Body of pancreas (tissue), 4 donors: ENCODE results near the gene QRICH2.

Experiments
- POLR2A ChIP-seq, 3 donors: fragments of 450-650 bp; IDR thresholded peaks; one replicate each; pipeline ENCODE4 v1.6.1; 2016; ENCODE audit warnings: antibody characterized with exemption in 3 of 3, mild to moderate bottlenecking in 2 of 3
- TF ChIP-seq, protein P1 (sequence below), 7 experiments: fragments of 450-650 bp in 4 of 7; fragments of 200-600 bp in 3 of 7; sonication (generic) in 3 of 7; IDR thresholded peaks; one replicate each; pipeline ENCODE4 v1.5.1; 2016 to 2019; ENCODE audit warnings: antibody characterized with exemption in 7 of 7

DNA sequence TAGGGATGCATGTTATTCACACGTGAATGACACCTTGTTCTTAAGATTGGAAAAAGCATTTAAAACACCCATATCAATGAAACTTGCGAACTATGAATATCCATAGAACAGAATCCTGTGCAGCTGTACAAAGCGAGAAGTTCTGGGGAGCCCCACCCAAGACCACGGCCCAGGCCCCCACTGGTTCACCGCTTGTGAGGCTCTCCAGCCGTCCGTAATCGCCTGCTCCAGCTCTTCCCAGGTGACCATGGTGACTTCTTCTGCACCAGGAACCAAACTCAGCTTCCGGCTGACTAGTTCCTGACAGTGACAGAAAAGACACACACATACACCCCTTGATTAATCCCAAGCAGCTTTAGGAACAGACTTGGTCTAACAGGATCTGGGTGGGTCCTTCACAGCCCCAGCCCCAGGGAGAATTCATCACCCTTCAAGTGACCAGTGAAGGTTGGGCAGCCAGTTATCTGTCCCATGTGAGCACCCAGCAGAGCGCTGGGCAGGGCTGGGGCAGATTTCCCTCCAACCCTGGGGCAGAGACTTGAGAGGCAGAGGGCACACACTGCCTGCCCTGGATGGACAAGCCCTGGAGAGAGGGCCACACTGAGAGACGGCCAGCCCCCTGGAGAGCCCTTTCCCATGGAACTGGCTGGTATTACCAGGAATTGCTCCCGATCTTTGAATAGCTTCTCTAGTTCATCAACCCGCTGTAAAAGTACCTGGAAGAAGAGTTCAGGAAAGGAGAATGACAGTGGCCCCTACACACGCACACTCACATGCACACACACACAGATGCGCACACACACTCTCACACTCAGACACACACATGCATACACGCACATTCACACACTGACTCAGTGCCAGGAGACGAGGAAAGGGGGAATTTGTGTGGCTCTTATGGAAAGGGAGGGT lies 3.6 kb downstream of the QRICH2 start:
- TF ChIP-seq, protein P1, sequence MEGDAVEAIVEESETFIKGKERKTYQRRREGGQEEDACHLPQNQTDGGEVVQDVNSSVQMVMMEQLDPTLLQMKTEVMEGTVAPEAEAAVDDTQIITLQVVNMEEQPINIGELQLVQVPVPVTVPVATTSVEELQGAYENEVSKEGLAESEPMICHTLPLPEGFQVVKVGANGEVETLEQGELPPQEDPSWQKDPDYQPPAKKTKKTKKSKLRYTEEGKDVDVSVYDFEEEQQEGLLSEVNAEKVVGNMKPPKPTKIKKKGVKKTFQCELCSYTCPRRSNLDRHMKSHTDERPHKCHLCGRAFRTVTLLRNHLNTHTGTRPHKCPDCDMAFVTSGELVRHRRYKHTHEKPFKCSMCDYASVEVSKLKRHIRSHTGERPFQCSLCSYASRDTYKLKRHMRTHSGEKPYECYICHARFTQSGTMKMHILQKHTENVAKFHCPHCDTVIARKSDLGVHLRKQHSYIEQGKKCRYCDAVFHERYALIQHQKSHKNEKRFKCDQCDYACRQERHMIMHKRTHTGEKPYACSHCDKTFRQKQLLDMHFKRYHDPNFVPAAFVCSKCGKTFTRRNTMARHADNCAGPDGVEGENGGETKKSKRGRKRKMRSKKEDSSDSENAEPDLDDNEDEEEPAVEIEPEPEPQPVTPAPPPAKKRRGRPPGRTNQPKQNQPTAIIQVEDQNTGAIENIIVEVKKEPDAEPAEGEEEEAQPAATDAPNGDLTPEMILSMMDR (IDR thresholded peaks at IDR 0.05): no peak
- TF ChIP-seq POLR2A (IDR thresholded peaks at IDR 0.05): no peak
